ENCODE data around the gene TUBG2. TPM values are rescaled to one million over a fixed set of nuclear protein-coding genes. Genes with fewer than 3 reads are reported as not detected.

TUBG2 gene
- total RNA-seq, 1 donor from 2014 or later: 2.7 TPM

DNA sequence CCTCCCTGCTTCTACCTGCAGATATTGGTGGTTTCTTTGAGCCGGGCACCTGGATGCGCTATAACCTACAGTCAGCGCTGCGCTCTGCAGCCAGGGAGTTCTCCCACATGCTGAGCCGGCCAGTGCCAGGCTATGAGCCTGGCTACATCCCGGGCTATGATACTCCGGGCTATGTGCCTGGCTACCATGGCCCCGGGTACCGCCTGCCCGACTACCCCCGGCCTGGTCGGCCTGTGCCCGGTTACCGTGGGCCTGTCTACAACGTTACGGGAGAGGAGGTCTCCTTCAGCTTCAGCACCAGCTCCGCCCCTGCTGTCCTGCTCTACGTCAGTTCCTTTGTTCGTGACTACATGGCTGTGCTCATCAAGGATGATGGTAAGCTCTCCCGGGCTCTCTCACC is 36.4 kb downstream of the TUBG2 start:
- no peak for DNase-seq (ENCODE audit: low read depth in 2 of 2)

DNA sequence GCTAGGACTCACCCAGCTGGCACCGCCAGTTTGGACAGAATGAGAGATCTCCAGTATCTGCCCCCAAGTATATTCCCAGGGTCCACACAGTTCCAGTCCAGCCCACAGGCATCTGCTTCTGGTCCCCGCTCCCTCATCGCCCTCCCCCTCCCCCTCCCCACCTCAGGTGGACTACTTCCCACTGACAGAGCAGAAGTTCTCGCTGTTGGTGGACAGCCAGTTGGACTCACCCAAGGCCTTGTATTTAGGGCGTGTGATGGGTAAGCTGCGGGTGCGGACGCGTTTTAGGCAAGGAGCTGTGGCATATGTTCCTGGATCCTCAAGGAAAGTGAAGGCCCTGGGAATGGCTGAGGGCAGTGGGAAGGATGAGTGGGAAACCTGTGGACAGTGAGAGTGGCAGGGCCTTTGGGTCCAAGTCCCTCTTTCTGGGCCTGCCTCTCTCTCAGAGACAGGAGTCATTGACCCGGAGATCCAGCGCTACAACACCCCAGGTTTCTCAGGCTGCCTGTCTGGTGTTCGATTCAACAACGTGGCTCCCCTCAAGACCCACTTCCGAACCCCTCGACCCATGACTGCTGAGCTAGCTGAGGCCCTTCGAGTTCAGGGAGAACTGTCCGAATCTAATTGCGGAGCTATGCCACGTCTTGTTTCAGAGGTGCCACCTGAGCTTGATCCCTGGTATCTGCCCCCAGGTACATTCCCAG is 38.2 kb downstream of the TUBG2 start:
- DNase-seq (ENCODE audit: low read depth in 2 of 2): no peak

DNA sequence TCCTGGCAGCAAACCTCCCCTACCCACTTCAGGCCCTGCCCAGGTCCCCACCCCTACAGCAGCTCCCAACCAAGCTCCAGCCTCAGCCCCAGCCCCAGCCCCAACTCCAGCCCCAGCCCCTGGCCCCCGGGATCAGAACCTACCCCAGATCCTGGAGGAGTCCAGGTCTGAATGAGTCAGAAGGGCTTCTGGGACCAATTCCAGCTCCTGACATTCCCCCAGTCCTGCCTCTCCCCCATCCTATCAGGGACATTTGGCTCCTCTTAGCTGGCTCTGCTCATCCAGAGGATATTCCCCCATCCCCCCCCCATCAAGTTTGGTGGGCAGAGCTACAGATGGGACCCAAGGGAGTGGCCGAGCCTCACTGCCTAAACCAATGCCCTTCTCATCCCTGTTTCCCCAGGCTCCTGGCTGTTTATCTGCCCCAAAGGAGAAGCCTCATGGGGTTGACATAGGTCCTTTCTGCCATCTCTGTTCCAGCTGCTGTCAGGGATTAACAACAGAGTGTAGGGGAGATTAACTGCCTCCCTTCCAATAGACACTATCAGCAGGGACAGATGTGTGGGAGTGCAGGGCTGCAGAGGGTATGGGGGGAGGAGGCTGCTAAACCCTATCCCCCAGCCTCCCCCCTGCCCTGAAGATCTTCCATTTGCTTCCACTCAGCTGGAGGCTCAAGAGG is 39.8 kb downstream of the TUBG2 start:
- no peak for DNase-seq (ENCODE audit: low read depth in 2 of 2)

DNA sequence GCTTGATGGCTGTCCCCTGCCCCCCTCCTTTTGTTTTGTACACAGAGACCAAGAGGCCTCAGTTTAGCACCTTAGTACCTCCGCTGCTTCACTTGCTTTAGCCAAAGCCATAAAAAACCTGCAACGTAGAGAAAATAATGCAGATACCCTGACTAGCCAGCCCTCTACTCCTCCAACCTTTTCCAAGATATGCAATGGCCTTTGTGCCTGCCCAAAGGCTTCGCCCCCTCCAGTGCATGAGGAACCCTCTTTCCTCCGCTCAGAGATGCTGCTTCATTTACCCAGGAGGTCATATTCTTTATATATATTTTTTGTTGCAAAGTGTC is 40.3 kb downstream of the TUBG2 start:
- no peak for DNase-seq (ENCODE audit: low read depth in 2 of 2)

DNA sequence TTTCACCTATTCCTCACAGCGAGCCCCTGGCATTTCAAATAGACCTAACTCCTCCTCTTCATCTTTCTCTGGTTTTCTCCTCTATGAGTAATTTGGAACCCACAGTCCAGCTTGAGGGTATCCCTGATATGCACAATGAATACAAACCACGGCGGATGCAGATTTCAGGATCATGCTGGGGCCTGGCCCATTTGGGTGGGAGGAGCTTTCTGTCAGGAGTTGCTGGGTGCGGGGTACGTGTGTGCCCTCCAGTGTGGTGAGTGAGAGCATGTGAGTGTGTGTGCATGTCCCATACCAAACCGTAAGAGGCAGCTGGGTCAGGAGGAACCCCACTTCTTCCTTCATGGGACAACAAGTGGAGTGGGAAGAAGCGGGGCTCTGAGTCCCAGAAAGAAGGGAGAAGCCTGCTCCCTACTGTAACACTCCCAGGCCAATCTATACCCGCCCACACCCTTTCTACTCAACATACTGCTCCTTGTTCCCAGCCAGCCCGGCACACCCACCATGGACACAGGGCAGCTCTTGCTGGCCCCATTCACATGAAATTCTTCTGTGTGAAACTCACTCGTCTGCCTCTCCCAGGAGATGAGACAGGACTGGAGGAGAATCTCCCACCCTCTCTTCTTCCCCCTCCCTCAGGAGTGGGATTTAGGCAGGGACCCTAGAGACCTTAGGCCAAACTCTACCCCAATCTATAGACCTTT is 41.7 kb downstream of the TUBG2 start:
- DNase-seq (ENCODE audit: low read depth in 2 of 2): no peak

DNA sequence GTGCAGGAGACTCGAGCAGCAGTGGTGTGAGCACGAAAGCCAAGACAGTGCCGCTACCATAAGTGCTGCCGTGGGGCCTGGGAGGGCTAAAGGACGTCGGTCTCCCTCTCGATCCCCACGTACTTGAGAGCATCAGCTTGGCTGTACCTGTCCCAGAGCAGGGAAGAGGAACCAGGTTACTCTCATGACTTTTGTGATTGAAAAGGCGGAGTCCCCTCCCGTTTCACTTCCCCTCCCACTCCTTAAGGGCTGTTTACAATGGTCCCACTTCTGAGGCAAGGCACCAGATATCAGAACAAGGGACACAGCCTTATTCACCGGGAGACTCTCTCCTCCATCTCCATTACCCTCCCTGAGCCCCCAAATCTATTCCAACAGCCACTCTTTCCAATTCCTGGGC is 43.4 kb downstream of the TUBG2 start:
- no peak for DNase-seq (ENCODE audit: low read depth in 2 of 2)

DNA sequence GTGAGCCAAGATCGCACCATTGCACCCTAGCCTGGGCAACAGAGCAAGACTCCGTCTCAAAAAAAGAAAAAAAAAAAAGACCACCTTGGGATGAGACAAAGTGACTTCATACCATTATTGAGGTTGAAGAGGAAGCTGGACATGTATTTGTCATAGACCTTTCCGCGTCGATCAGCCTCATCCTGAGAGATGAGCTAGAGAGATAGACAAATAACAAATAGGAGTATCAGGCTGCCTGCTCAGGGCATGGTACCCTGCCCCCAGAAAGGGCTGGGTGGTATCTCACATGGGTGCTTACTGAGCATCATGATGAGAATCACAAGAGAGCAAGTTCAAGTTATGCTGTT is 45.4 kb downstream of the TUBG2 start:
- no peak for DNase-seq (ENCODE audit: low read depth in 2 of 2)

DNA sequence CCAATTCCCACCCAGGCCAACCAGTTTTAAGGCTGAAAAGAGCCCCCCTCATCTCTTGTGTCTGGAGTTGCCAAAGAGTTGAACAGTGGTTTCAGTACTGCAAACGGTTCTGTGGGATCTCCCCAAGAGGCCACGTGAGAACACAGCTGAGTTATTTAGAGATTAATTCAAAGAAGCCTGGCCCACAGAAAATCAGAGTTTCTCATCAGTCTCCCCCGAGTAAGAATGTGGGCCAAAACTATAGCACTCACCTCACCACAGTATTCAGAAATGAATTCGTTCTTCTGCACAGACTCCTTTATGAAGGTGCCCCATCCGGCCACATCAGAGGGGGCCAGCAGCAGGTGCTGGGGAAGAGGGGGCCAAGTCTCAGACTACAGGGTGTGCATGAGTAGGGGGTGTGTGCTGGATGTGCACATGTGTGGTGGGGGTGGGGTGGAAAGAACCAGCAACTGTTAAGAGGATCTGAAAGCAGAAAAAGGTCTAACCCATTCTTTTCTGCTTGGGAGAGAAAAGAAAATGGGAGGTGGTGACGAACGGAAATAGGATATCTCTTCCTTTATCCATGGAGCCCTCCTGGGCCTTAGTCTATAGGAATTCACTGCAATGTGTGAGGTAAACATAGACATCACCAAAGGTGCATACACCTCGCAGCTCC is 45.9 kb downstream of the TUBG2 start:
- DNase-seq (ENCODE audit: low read depth in 2 of 2): no peak

DNA sequence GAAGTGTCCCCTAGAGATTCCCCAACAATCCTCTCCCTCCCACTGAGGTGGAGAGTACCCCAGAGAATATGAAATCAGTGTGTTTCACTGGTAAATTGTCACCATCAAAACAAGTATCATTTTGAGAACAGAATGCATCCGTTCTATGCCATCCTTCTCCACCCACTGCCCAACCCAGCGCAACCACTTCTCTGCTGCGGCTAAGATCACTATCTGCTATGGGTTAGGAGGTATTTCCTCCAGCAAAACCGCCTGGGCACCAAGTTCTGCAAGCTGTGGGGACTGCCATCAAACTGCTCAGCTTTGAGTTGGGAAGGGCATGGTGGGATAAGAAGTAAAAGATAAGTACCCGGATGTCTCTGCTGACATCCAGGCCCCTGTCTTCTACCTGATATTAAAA is 47.6 kb downstream of the TUBG2 start:
- no peak for DNase-seq (ENCODE audit: low read depth in 2 of 2)

DNA sequence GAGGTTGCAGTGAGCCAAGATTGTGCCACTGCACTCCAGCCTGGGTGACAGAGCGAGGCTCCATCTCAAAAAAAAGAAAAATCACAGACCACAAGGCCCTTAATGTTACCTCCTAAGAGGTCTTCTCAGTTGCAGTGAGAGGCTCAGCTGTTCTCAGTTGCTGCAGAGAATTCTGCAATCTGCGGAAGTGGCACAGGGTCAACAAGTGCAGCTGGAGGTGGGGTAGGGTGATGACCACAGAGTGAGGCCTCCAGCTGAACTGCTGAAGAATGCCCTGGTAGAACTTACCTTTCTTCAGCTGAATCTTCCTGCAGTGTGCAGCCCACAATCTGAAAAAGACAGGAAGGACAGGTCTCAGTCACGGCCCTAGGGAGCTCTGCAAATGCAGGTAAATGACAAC is 49.5 kb downstream of the TUBG2 start:
- DNase-seq (ENCODE audit: low read depth in 2 of 2): no peak

DNA sequence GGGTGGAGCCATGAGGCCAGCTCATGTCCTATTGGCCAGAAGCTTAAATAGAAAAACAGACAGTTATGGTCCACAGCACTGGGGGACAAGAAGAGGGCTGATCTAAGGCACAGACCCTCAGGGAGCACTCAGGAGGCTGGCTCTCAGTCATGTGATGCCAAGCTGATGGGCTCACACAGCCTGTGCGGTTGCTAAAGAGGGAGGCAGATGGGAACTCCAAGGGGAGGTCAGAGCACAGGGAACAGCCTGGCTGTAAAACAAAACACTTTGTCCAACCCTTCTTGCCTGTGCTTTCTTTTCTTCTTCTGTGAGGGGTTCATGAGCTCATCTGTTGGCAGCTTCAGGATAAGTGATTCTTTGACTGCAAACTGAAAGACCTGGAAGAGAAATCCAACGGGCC is 50.5 kb downstream of the TUBG2 start:
- DNase-seq (ENCODE audit: low read depth in 2 of 2): no peak

Other genes starting within 250 kb of the TUBG2 start
- gene CAVIN1, start 236.0 kb upstream of the TUBG2 start, total RNA-seq: 362 and 404 TPM in 2 replicates
- 16.0 and 20.2 TPM in 2 replicates for gene ATP6V0A1, start 200.4 kb upstream of the TUBG2 start, total RNA-seq
- gene NAGLU, start 123.0 kb upstream of the TUBG2 start, total RNA-seq: 19.3 and 42.9 TPM in 2 replicates
- gene HSD17B1, start 106.4 kb upstream of the TUBG2 start, total RNA-seq: 0.38 and 0.39 TPM in 2 replicates
- gene COASY, start 97.1 kb upstream of the TUBG2 start, total RNA-seq: 9.1 and 12.8 TPM in 2 replicates
- gene MLX, start 92.2 kb upstream of the TUBG2 start, total RNA-seq: 25.4 and 34.6 TPM in 2 replicates
- 2.3 and 2.8 TPM in 2 replicates for gene PSMC3IP, start 81.6 kb upstream of the TUBG2 start, total RNA-seq
- gene RETREG3, start 49.9 kb upstream of the TUBG2 start, total RNA-seq: 60.7 and 79.3 TPM in 2 replicates
- 21.7 and 23.9 TPM in 2 replicates for gene TUBG1, start 49.6 kb upstream of the TUBG2 start, total RNA-seq
- 12.5 and 16.6 TPM in 2 replicates for gene PLEKHH3, start 17.7 kb downstream of the TUBG2 start, total RNA-seq
- 3.4 and 3.7 TPM in 2 replicates for gene CCR10, start 22.6 kb downstream of the TUBG2 start, total RNA-seq
- 11.5 and 13.6 TPM in 2 replicates for gene CNTNAP1, start 23.2 kb downstream of the TUBG2 start, total RNA-seq
- gene EZH1, start 85.8 kb downstream of the TUBG2 start, total RNA-seq: 9.8 and 11.3 TPM in 2 replicates
- 6.0 and 25.9 TPM in 2 replicates for gene RAMP2, start 101.9 kb downstream of the TUBG2 start, total RNA-seq
- gene VPS25, start 114.2 kb downstream of the TUBG2 start, total RNA-seq: 39.2 and 48.3 TPM in 2 replicates
- 2.1 and 2.4 TPM in 2 replicates for gene WNK4, start 121.3 kb downstream of the TUBG2 start, total RNA-seq
- gene COA3, start 139.4 kb downstream of the TUBG2 start, total RNA-seq: 60.1 and 67.0 TPM in 2 replicates
- gene CNTD1, start 139.6 kb downstream of the TUBG2 start, total RNA-seq: not detected in 2 replicates
- 121 and 128 TPM in 2 replicates for gene BECN1, start 165.0 kb downstream of the TUBG2 start, total RNA-seq
- 58.9 and 60.8 TPM in 2 replicates for gene PSME3, start 174.1 kb downstream of the TUBG2 start, total RNA-seq
- gene AOC2, start 185.3 kb downstream of the TUBG2 start, total RNA-seq: 0.25 and 0.26 TPM in 2 replicates
- gene AOC3, start 191.9 kb downstream of the TUBG2 start, total RNA-seq: 0.26 and 0.89 TPM in 2 replicates
- gene G6PC1, start 241.5 kb downstream of the TUBG2 start, total RNA-seq: not detected in 2 replicates